Naive thymus-derived CD4-positive, alpha-beta T cell (primary cell): ENCODE results near the gene RSKR. TPM values are rescaled to one million over a fixed set of nuclear protein-coding genes. Genes with fewer than 3 reads are reported as not detected.

ENCODE experiments used
- ATAC-seq: fragments of 150-1000 bp; cut with Tn5 transposase; 2 replicates; pipeline ENCODE4 v1.10.0; 2021; ENCODE audit warnings: mild to moderate bottlenecking, moderate library complexity
- CTCF ChIA-PET: fragments of 350-600 bp; sonication (Branson Sonifier 250); formaldehyde crosslinking; loops from one replicate; lab custom pipeline; 2021; ENCODE audit warnings: antibody characterized with exemption; lab: Charles Lee
- POLR2A ChIA-PET: fragments of 350-600 bp; sonication (Branson Sonifier 250); formaldehyde crosslinking; loops from one replicate; lab custom pipeline; 2021; ENCODE audit warnings: antibody characterized with exemption, inconsistent platforms; lab: Charles Lee
- DNase-seq, 9 donors: peaks; one replicate each; pipeline versions ENCODE4 v3.0.0 to v3.0.0-alpha.2; 2020 to 2022; ENCODE audit warnings: mixed read lengths in 1 of 9
- H3K27ac ChIP-seq: one replicate; pipeline ENCODE4 v1.7.0; 2013; ENCODE audit warnings: mild to moderate bottlenecking, low read depth, low read length, moderate library complexity
- H3K27me3 ChIP-seq, 2 donors: one replicate each; pipeline ENCODE4 v1.7.0; 2013; ENCODE audit warnings: low read length in 2 of 2, mild to moderate bottlenecking in 2 of 2, moderate library complexity in 2 of 2; ENCODE audit not compliant: control insufficient read depth in 2 of 2, insufficient read depth in 2 of 2
- H3K36me3 ChIP-seq, 3 experiments: 1 replicate in 2 of 3; 2 replicates in 1 of 3; pipeline ENCODE4 v1.7.0; 2013; ENCODE audit warnings: low read length in 3 of 3, mild to moderate bottlenecking in 3 of 3, moderate library complexity in 1 of 3; ENCODE audit not compliant: insufficient read depth in 3 of 3, control insufficient read depth in 2 of 3
- H3K4me1 ChIP-seq, 2 donors: one replicate each; pipeline ENCODE4 v1.7.0; 2013; ENCODE audit warnings: low read length in 2 of 2, mild to moderate bottlenecking in 2 of 2, moderate library complexity in 1 of 2; ENCODE audit not compliant: control insufficient read depth in 2 of 2, insufficient read depth in 2 of 2
- H3K4me3 ChIP-seq: 2 replicates; pipeline ENCODE4 v1.7.0; 2013; ENCODE audit warnings: mild to moderate bottlenecking, low read length
- H3K9me3 ChIP-seq, 3 experiments: 1 replicate in 2 of 3; 2 replicates in 1 of 3; pipeline ENCODE4 v1.7.0; 2013; ENCODE audit warnings: low read length in 3 of 3; ENCODE audit not compliant: control insufficient read depth in 2 of 3
- H3K27ac Mint-ChIP-seq, 9 donors: one replicate each; pipeline ENCODE4 v1.8.0; 2020 to 2022; ENCODE audit warnings: mixed read lengths in 9 of 9, mild to moderate bottlenecking in 8 of 9, moderate library complexity in 5 of 9, inconsistent platforms in 2 of 9
- H3K27me3 Mint-ChIP-seq, 5 donors: one replicate each; pipeline ENCODE4 v1.8.0; 2021 to 2022; ENCODE audit warnings: mixed read lengths in 5 of 5, mild to moderate bottlenecking in 1 of 5
- H3K36me3 Mint-ChIP-seq, 5 donors: one replicate each; pipeline ENCODE4 v1.8.0; 2020 to 2022; ENCODE audit warnings: mixed read lengths in 5 of 5, mild to moderate bottlenecking in 3 of 5, inconsistent platforms in 1 of 5
- H3K4me1 Mint-ChIP-seq, 7 donors: one replicate each; pipeline ENCODE4 v1.8.0; 2020 to 2022; ENCODE audit warnings: mixed read lengths in 7 of 7, mild to moderate bottlenecking in 3 of 7, inconsistent platforms in 1 of 7
- H3K4me3 Mint-ChIP-seq, 10 donors: one replicate each; pipeline ENCODE4 v1.8.0; 2020 to 2022; ENCODE audit warnings: mild to moderate bottlenecking in 10 of 10, mixed read lengths in 10 of 10, moderate library complexity in 6 of 10, inconsistent platforms in 2 of 10
- H3K9me3 Mint-ChIP-seq, 11 donors: one replicate each; pipeline ENCODE4 v1.8.0; 2020 to 2022; ENCODE audit warnings: mixed read lengths in 11 of 11, mild to moderate bottlenecking in 4 of 11, inconsistent platforms in 1 of 11, moderate library complexity in 1 of 11
- intact Hi-C, 2 donors: fragments of 100-400 bp; cut with micrococcal nuclease; formaldehyde crosslinking; loops; one replicate each; pipeline ENCODE4 v1.15.1; 2023
- polyA plus RNA-seq, 2 donors: library from polyadenylated mRNA; unstranded; fragments of 300-500 nt; fragmentation: Illumina TruSeq; gene quantifications; one replicate each; pipeline ENCODE4 v1.2.3, GENCODE V29; 2021
- total RNA-seq, 6 experiments: library from RNA in 5 of 6; stranded (reverse) in 5 of 6; gene quantifications; 1 replicate in 5 of 6; 2 replicates in 1 of 6; pipeline ENCODE4 v1.2.3 and lab custom pipeline; 2021 to 2026

Gene RSKR
- total and polyA plus RNA-seq, 7 experiments from 2014 or later, result 0.20 to 34.5 (median 26.7) TPM; not detected in 1

GRCh38 chr17:28645576-28645939 lies 31.6 kb upstream of the RSKR start:
- DNase-seq (no peak), ATAC-seq (no peak)
- H3K4me3 ChIP-seq, result peak overlapping the region; percentile 87
- Mint-ChIP-seq H3K36me3 (peaks cover 4 to 28% (median 15%) of the 10 kb centered on the region in 5 donors), H3K27ac (peak overlapping the region; percentile 90 to 99 (median 97)), H3K4me1 (peaks cover 27 to 54% (median 39%) of the 10 kb centered on the region in 7 donors), H3K4me3 (peak overlapping the region; percentile 68 to 99 (median 90)), H3K27me3 (no peaks in the 10 kb centered on the region), H3K9me3 (no peaks in the 10 kb centered on the region)
- ChIA-PET POLR2A (interaction anchor here (0.6 to 5.3 kb wide), 18 partner anchors 10 to 648 kb away, joined by 3 to 81 read pairs (median 6); partner anchors contain the start of genes ALDOC, IFT20, NEK8 and NUFIP2), CTCF (interaction anchor here (0.8 to 4.1 kb wide), 3 partner anchors 17 to 310 kb away, joined by 3 to 15 read pairs (median 6); partner anchors contain the start of genes SDF2, SUPT6H and TNFAIP1)
- peaks cover 2 to 41% (median 14%) of the 10 kb centered on the region in 3 experiments for H3K36me3 ChIP-seq
- H3K27ac ChIP-seq, result peak overlapping the region; percentile 95
- no peaks in the 10 kb centered on the region for H3K27me3 ChIP-seq
- H3K9me3 ChIP-seq, result no peaks in the 10 kb centered on the region
- intact Hi-C loops, result loop anchor here (1.0 to 10.0 kb wide), 17 partner anchors 17 to 922 kb away; partner anchors contain the start of genes ALDOC (in 2 of the 2), DHRS13 (in 2 of the 2), NEK8 (in 2 of the 2) and SUPT6H (in 2 of the 2)
- H3K4me1 ChIP-seq, result peaks cover 26 to 29% of the 10 kb centered on the region in 2 donors

- intact Hi-C loops, result loop anchor here (1.0 to 10.0 kb wide), 17 partner anchors 17 to 922 kb away; partner anchors contain the start of genes ALDOC (in 2 of the 2), DHRS13 (in 2 of the 2), NEK8 (in 2 of the 2) and SPAG5 (in 2 of the 2)
- peaks cover 29 to 57% (median 39%) of the 10 kb centered on the region in 7 donors for H3K4me1 Mint-ChIP-seq
- peaks cover 4 to 33% (median 18%) of the 10 kb centered on the region in 5 donors for H3K36me3 Mint-ChIP-seq
- peak within 1 kb of the TSS; percentile 95 for H3K27ac ChIP-seq
- peak; percentile 86 to 95 (median 93) for DNase-seq
- H3K4me3 ChIP-seq, result peak within 1 kb of the TSS; percentile 87
- peak; percentile 99 for ATAC-seq
- peak within 1 kb of the TSS; percentile 89 to 99 (median 94) for H3K4me3 Mint-ChIP-seq
- H3K27me3 ChIP-seq, result no peaks in the 10 kb centered on the region
- H3K9me3 ChIP-seq, result no peaks in the 10 kb centered on the region
- H3K4me1 ChIP-seq, result peaks cover 26 to 29% of the 10 kb centered on the region in 2 donors
- CTCF ChIA-PET, result interaction anchor here (0.8 to 4.1 kb wide), 3 partner anchors 17 to 34 kb away, joined by 3 to 15 read pairs (median 6); partner anchors contain the start of genes SDF2 and SUPT6H
- peaks cover 6 to 45% (median 17%) of the 10 kb centered on the region in 3 experiments for H3K36me3 ChIP-seq
- peak within 1 kb of the TSS; percentile 90 to 99 (median 97) for H3K27ac Mint-ChIP-seq
- POLR2A ChIA-PET, result interaction anchor here (1.0 to 5.3 kb wide), 21 partner anchors 7 to 649 kb away, joined by 3 to 81 read pairs (median 5); partner anchors contain the start of genes ALDOC, IFT20, NEK8 and NUFIP2
- no peaks in the 10 kb centered on the region for H3K27me3 Mint-ChIP-seq
- no peaks in the 10 kb centered on the region for H3K9me3 Mint-ChIP-seq
Measured at GRCh38 chr17:28644787-28645575, 31.0 kb upstream of the RSKR start, which contains the start of gene BLTP2. Gene BLTP2 (minus strand): TSS chr17:28645158. CDS start chr17:28645056, 102 bp downstream.

- H3K9me3 Mint-ChIP-seq, result no peaks in the 10 kb centered on the region
- POLR2A ChIA-PET, result interaction anchor here (0.6 to 5.3 kb wide), 24 partner anchors 8 to 1460 kb away, joined by 3 to 81 read pairs (median 5); partner anchors contain the start of genes ALDOC, IFT20, NEK8 and NUFIP2
- no peak for ATAC-seq
Measured at GRCh38 chr17:28643983-28644786, 30.2 kb upstream of the RSKR start.

GRCh38 chr17:28641579-28641978 lies 27.6 kb upstream of the RSKR start:
- ATAC-seq (no peak), DNase-seq (no peak)
- peaks cover 23 to 49% (median 35%) of the 10 kb centered on the region in 5 donors for H3K36me3 Mint-ChIP-seq
- H3K27ac Mint-ChIP-seq, result peak overlapping the region in 3 of 9 donors; percentile 8 to 36 (median 14)
- no peaks in the 10 kb centered on the region for H3K27me3 Mint-ChIP-seq
- Histone ChIP-seq H3K4me3 (no peak overlapping the region), H3K36me3 (peaks cover 23 to 67% (median 33%) of the 10 kb centered on the region in 3 experiments), H3K9me3 (no peaks in the 10 kb centered on the region), H3K4me1 (peaks cover 24 to 27% of the 10 kb centered on the region in 2 donors), H3K27ac (no peak overlapping the region), H3K27me3 (no peaks in the 10 kb centered on the region)
- ChIA-PET POLR2A (interaction anchor here (0.7 to 1.8 kb wide), 3 partner anchors 18 to 65 kb away, joined by 3 to 4 read pairs (median 4); partner anchors contain the start of genes ALDOC, SDF2 and SUPT6H), CTCF (interaction anchor here (1.2 to 1.4 kb wide), 3 partner anchors 34 to 312 kb away, joined by 3 to 8 read pairs (median 4); no protein-coding TSS in a partner anchor)
- intact Hi-C loops, result loop anchor here in 1 of 2 donors (10.0 kb wide), 3 partner anchors 213 to 747 kb away; partner anchors contain the start of genes ERAL1, IFT20, LYRM9 and TNFAIP1
- no peaks in the 10 kb centered on the region for H3K9me3 Mint-ChIP-seq
- peaks cover 31 to 60% (median 47%) of the 10 kb centered on the region in 7 donors for H3K4me1 Mint-ChIP-seq
- peak overlapping the region in 2 of 10 donors; percentile 26 to 29 for H3K4me3 Mint-ChIP-seq

More at GRCh38 chr17:28643983-28644786, 30.2 kb upstream of the RSKR start:
- DNase-seq, result peak in 4 of 9 donors; percentile 7 to 40 (median 10)
- Mint-ChIP-seq H3K27me3 (no peaks in the 10 kb centered on the region), H3K27ac (peak overlapping the region; percentile 84 to 99 (median 93)), H3K36me3 (peaks cover 9 to 40% (median 25%) of the 10 kb centered on the region in 5 donors), H3K4me3 (peak overlapping the region; percentile 89 to 99 (median 94)), H3K4me1 (peaks cover 33 to 60% (median 41%) of the 10 kb centered on the region in 7 donors)
- Histone ChIP-seq H3K27me3 (no peaks in the 10 kb centered on the region), H3K27ac (peak overlapping the region; percentile 95), H3K4me3 (peak overlapping the region; percentile 87), H3K9me3 (no peaks in the 10 kb centered on the region), H3K4me1 (peaks cover 26 to 29% of the 10 kb centered on the region in 2 donors), H3K36me3 (peaks cover 12 to 51% (median 20%) of the 10 kb centered on the region in 3 experiments)
- intact Hi-C loops, result loop anchor here (1.0 to 10.0 kb wide), 6 partner anchors 45 to 749 kb away; partner anchors contain the start of genes ERAL1 (in 1 of the 2), IFT20 (in 1 of the 2), LYRM9 (in 1 of the 2) and NEK8 (in 1 of the 2)
- CTCF ChIA-PET, result interaction anchor here (0.7 to 1.2 kb wide), 3 partner anchors 24 to 33 kb away, joined by 3 read pairs; no protein-coding TSS in a partner anchor

GRCh38 chr17:28635506-28635905 lies 21.5 kb upstream of the RSKR start:
- Mint-ChIP-seq H3K36me3 (peaks cover 26 to 82% (median 46%) of the 10 kb centered on the region in 5 donors), H3K27ac (no peak overlapping the region), H3K27me3 (no peaks in the 10 kb centered on the region), H3K4me1 (peaks cover 15 to 49% (median 37%) of the 10 kb centered on the region in 7 donors), H3K9me3 (no peaks in the 10 kb centered on the region), H3K4me3 (no peak overlapping the region)
- no peak overlapping the region for H3K27ac ChIP-seq
- H3K36me3 ChIP-seq, result peaks cover 47 to 97% (median 60%) of the 10 kb centered on the region in 3 experiments
- POLR2A ChIA-PET, result interaction anchor here (1.0 kb wide), 1 partner anchor 33 kb away, joined by 4 read pairs; no protein-coding TSS in a partner anchor
- H3K9me3 ChIP-seq, result no peaks in the 10 kb centered on the region
- CTCF ChIA-PET, result no interaction called here
- DNase-seq (no peak), ATAC-seq (no peak)
- H3K27me3 ChIP-seq, result no peaks in the 10 kb centered on the region
- intact Hi-C loops, result no loop called here
- no peaks in the 10 kb centered on the region for H3K4me1 ChIP-seq
- H3K4me3 ChIP-seq, result no peak overlapping the region
